Lower lobe of right lung (tissue), 2 donors: ENCODE results near the gene C9orf50. TPM values are rescaled to one million over a fixed set of nuclear protein-coding genes. Genes with fewer than 3 reads are reported as not detected.

Experiments
- ATAC-seq, 2 donors: fragments of 200-7000 bp; cut with Tn5 transposase; one replicate each; pipeline ENCODE4 v1.9.1; 2020 to 2022; ENCODE audit warnings: mild to moderate bottlenecking in 2 of 2, moderate library complexity in 2 of 2
- DNase-seq: peaks from one replicate; pipeline ENCODE4 v3.0.0-alpha.2; 2020
- H3K27ac ChIP-seq: fragments of 200-600 bp; one replicate; pipeline ENCODE4 v1.8.0; 2022
- H3K27me3 ChIP-seq: fragments of 200-600 bp; one replicate; pipeline ENCODE4 v1.8.0; 2022; ENCODE audit warnings: low read depth
- H3K36me3 ChIP-seq: fragments of 200-600 bp; one replicate; pipeline ENCODE4 v1.8.0; 2022; ENCODE audit warnings: mild to moderate bottlenecking
- H3K4me1 ChIP-seq: fragments of 200-600 bp; one replicate; pipeline ENCODE4 v1.8.0; 2022
- H3K4me3 ChIP-seq: fragments of 200-600 bp; one replicate; pipeline ENCODE4 v1.8.0; 2022; ENCODE audit warnings: mild to moderate bottlenecking
- H3K9me3 ChIP-seq: fragments of 200-600 bp; one replicate; pipeline ENCODE4 v1.8.0; 2022
- intact Hi-C: fragments of 100-400 bp; cut with DNase I; formaldehyde crosslinking; loops from one replicate; pipeline ENCODE4 v1.11.0; 2022
- total RNA-seq: library from RNA; stranded (reverse); fragmentation: NEBNext Ultra II Directional; extraction: Animal tissue kit (Norgen Biotek cat#: 25700); gene quantifications from one replicate; pipeline ENCODE4 v1.2.1, GENCODE V29; 2021
- TF ChIP-seq, protein P1 (sequence below): fragments of 200-600 bp; IDR thresholded peaks from one replicate; pipeline ENCODE4 v1.8.0; 2022; ENCODE audit warnings: antibody characterized with exemption, mild to moderate bottlenecking
- donor health status: DM: no; HTN: yes; CAD: no; lungs with severe emphysema.

C9orf50 gene
- total RNA-seq, 1 donor from 2014 or later: not detected

DNA sequence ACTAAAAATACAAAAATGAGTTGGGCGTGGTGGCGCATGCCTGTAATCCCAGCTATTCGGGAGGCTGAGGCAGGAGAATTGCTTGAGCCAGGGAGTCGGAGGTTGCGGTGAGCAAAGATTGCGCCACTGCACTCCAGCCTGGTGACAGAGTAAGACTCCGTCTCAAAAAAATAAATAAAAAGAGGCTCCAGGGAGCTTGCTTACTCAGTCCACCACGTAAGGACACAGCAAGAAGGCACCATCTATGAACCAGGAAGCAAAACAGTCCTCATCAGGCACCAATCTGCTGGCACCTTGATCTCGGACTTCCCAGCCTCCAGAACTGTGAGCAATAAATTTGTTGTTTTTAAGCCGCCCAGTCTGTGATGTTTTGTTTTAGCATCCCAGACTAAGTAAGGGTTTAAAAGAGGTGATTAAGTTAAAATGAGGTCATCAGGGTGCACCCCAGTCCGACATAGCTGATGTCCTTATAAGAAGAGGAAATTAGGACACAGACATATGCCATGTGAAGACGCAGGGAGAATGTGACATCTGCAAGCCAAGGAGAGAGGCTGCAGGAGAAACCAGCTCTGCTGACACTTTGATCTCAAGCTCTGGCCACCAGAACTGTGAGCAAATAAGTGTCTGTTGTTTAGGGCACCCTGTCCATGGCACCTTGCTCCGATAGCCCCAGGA is 45.9 kb downstream of the C9orf50 start:
- Histone ChIP-seq H3K4me3 (no peak overlapping the region), H3K36me3 (no peaks in the 10 kb centered on the region), H3K27ac (no peak overlapping the region), H3K27me3 (no peaks in the 10 kb centered on the region), H3K9me3 (no peaks in the 10 kb centered on the region), H3K4me1 (peaks cover 12% of the 10 kb centered on the region)
- intact Hi-C loops: no loop called here
- ATAC-seq: no peak
- TF ChIP-seq, protein P1, sequence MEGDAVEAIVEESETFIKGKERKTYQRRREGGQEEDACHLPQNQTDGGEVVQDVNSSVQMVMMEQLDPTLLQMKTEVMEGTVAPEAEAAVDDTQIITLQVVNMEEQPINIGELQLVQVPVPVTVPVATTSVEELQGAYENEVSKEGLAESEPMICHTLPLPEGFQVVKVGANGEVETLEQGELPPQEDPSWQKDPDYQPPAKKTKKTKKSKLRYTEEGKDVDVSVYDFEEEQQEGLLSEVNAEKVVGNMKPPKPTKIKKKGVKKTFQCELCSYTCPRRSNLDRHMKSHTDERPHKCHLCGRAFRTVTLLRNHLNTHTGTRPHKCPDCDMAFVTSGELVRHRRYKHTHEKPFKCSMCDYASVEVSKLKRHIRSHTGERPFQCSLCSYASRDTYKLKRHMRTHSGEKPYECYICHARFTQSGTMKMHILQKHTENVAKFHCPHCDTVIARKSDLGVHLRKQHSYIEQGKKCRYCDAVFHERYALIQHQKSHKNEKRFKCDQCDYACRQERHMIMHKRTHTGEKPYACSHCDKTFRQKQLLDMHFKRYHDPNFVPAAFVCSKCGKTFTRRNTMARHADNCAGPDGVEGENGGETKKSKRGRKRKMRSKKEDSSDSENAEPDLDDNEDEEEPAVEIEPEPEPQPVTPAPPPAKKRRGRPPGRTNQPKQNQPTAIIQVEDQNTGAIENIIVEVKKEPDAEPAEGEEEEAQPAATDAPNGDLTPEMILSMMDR: no peak
- no peak for DNase-seq

DNA sequence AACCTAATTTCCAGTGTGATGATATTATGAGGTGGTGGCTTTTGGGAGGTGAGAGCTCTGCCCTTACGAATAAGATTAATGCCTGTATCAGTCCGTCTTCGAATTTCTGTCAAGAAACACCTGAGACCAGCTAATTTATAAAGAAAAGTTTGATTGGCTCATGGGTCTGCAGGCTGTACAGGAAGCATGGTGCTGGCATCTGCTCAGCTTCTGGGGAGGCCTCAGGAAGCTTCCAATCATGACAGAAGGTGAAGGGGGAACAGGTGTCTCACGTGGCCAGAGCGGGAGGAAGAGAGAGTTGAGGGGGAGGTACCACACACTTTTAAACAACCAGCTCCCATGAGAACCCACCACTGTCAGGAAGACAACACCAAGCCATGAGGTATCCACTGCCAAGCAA is 46.9 kb downstream of the C9orf50 start:
- no peak for ATAC-seq
- Histone ChIP-seq H3K4me3 (no peak overlapping the region), H3K4me1 (peaks cover 12% of the 10 kb centered on the region), H3K27me3 (no peaks in the 10 kb centered on the region), H3K27ac (no peak overlapping the region), H3K36me3 (no peaks in the 10 kb centered on the region), H3K9me3 (no peaks in the 10 kb centered on the region)
- intact Hi-C loops: no loop called here
- DNase-seq: no peak
- TF ChIP-seq, protein P1: no peak

DNA sequence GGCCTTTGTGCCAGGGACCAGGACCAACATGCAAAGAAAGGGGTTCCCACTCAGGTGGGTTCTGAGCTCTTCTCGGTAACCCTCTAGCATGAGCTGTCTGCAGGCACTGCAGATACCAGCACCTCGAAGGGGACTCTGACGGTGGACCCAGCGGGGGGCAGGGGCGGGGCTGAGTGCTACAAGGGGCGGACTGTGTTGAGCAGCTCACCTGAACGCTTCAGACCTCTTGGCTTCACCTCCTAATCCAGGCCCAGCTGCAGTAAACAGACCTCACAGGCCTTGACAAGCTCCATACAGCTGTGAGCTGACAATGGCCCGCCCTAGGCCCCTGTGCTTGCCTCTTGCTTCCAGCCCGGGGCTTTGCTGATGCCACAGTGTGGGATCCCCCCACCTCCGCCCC is 48.4 kb downstream of the C9orf50 start:
- intact Hi-C loops: no loop called here
- H3K9me3 ChIP-seq: no peaks in the 10 kb centered on the region
- H3K36me3 ChIP-seq: no peaks in the 10 kb centered on the region
- ATAC-seq (no peak), DNase-seq (no peak)
- peaks cover 11% of the 10 kb centered on the region for H3K27me3 ChIP-seq
- no peak overlapping the region for H3K27ac ChIP-seq
- TF ChIP-seq, protein P1: no peak
- peaks cover 23% of the 10 kb centered on the region for H3K4me1 ChIP-seq
- H3K4me3 ChIP-seq: no peak overlapping the region

- intact Hi-C loops: no loop called here
- Histone ChIP-seq H3K27ac (no peak overlapping the region), H3K27me3 (peaks cover 11% of the 10 kb centered on the region), H3K4me1 (peaks cover 28% of the 10 kb centered on the region), H3K4me3 (no peak overlapping the region), H3K9me3 (no peaks in the 10 kb centered on the region), H3K36me3 (no peaks in the 10 kb centered on the region)
- TF ChIP-seq, protein P1: no peak
- no peak for ATAC-seq
- no peak for DNase-seq
These were observed 48.9 kb downstream of the C9orf50 start for GRCh38 chr9:129572052-129572425.

DNA sequence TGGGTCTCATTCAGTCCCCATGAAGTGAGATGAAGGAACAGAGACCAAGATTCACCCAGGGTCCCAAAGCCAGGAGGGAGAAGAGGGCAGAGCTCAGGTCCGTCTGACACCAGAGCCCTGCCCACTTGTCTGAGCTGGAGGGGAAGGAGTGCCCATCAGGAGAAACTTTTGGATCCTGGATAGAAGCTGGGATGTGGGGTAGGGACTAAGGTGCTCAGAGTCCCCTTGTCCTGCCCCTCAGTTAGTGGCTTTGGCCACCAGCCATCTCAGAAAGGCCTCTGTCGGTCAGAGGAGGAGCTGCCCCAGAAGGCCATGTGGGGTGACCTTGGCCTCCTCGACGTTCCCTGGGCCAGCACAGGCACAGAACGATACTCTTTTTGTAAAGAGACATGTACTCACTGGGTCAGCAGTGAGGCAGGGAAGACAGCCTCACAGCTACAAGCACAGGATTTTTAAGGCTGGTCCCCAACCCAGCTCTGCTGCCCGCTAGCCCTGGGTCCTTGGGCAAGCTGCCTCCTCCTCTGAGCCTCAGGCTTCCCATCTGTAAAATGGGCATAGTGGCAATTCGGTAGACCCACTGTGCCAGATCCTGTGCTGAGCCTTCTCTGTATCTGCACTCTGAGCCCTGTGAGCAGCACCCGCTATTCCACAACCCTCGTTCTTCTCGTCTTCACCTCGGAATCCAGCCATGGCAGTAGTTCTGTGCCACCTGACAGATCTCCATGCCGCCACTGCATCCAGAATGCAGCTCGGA is 49.4 kb downstream of the C9orf50 start:
- H3K4me3 ChIP-seq: no peak overlapping the region
- H3K36me3 ChIP-seq: no peaks in the 10 kb centered on the region
- H3K4me1 ChIP-seq: peaks cover 28% of the 10 kb centered on the region
- no peak for ATAC-seq
- no peaks in the 10 kb centered on the region for H3K9me3 ChIP-seq
- DNase-seq: no peak
- TF ChIP-seq, protein P1: no peak
- H3K27me3 ChIP-seq: peaks cover 11% of the 10 kb centered on the region
- intact Hi-C loops: no loop called here
- H3K27ac ChIP-seq: no peak overlapping the region
